HG03095 (cell line): ENCODE results near the gene DDX54.
"Not testable (repeated sequence)": the region's sequence is repeated elsewhere in the genome, so short reads cannot be mapped to it uniquely, and the experiment has no call there.

Experiments
- ATAC-seq: cut with Tn5 transposase; IDR thresholded peaks from one replicate; pipeline ENCODE4 v1.9.1; 2021; ENCODE audit warnings: moderate library complexity; ENCODE audit not compliant: unreplicated experiment

DDX54 gene

DNA sequence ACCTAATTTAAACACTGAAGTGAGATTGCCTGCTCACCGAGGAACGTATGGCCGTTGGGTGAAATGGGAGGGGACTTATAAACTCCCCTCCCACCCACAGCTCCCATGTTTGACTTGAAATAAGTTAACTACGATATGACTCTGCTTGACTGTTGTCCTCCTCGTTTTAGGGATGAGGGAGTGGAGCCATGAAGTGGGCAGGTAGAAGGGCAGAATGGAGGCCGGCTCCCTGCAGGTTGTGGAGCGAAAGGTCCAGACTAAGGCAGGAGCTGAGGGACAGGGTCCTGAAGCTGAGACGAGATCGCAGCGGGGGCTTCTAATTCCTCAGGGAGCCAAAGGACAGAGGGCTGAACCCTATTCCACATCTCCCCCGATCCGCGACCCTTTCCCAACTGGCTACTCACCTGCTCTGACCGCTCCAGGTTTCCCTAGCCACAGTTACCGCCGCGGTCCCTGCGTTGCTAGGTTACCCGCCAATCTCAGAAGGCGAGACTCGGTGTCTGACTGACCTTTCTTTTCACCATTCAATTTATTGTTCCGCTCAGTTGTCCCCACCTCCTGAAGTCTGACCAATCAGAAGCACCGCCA, 35.4 kb upstream of the DDX54 start:
- peak; percentile 1 for ATAC-seq

GRCh38 chr12:113216027-113216426, 30.7 kb upstream of the DDX54 start:
- ATAC-seq, result no peak

- no peak for ATAC-seq
These were observed 29.7 kb upstream of the DDX54 start for GRCh38 chr12:113214895-113215400.

DNA sequence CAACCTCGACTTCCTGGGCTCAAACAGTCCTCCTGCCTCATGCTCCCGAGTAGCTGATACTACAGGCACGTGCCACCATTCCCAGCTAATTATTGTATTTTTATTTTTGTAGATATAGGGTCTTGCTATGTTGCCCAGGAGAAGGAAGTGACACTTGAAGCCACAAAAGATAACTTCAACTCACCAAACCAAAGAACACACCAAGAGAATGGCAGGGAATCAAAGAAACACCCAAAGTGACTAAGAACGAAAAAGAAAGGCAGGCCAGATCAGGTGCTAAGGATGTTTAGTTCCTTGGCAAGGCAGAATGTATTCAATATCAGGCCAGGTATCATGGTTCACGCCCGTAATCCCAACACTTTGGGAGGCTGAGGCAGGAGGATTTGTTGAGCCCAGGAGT, 25.9 kb upstream of the DDX54 start:
- ATAC-seq, result no peak

- ATAC-seq, result peak; percentile 84
These were observed 23.0 kb upstream of the DDX54 start for GRCh38 chr12:113208041-113208934.

- ATAC-seq, result no peak
These were observed 22.3 kb upstream of the DDX54 start for GRCh38 chr12:113207613-113208040.

GRCh38 chr12:113206802-113207201, 21.5 kb upstream of the DDX54 start:
- ATAC-seq, result not testable (repeated sequence)

- no peak for ATAC-seq
These were observed 19.5 kb upstream of the DDX54 start for GRCh38 chr12:113204804-113205203.

- no peak for ATAC-seq
These were observed 18.8 kb upstream of the DDX54 start for GRCh38 chr12:113203852-113204760.

DNA sequence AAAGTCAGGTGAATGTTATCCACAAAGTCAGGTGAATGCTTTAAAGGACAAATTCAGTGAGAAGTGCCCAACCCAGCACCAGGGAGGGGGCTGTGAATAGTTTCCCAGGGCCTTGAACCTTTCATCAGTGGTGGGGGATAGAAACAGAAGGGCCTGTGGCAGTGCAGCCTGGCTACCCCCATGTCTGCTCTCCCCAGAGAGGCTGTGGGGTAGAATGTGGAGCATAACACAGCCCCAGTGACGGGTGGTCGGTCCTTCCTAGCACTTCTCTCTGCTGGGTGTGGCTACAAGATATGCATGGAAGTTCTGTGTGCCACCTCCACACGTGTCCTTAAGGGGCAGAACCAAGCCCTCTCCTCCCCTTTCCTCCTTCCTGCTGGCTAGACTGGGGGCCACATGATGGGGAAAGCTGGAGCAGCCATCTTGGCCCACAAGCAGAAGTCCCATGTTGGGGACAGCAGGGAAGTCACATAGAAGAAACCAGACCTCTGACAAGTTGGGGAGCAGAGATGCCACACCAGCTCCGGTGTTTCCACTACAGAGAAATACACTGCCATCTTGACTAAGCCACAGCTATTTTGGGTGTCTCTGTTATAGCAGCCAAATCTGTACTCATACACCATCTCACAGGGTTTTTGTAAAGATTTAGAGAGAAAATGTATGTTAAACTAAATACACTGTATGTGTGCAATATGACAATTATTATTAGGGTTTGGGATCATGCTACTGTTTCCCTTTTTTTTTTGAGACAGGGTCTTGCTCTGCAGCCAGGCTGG, 17.2 kb upstream of the DDX54 start:
- ATAC-seq, result no peak

DNA sequence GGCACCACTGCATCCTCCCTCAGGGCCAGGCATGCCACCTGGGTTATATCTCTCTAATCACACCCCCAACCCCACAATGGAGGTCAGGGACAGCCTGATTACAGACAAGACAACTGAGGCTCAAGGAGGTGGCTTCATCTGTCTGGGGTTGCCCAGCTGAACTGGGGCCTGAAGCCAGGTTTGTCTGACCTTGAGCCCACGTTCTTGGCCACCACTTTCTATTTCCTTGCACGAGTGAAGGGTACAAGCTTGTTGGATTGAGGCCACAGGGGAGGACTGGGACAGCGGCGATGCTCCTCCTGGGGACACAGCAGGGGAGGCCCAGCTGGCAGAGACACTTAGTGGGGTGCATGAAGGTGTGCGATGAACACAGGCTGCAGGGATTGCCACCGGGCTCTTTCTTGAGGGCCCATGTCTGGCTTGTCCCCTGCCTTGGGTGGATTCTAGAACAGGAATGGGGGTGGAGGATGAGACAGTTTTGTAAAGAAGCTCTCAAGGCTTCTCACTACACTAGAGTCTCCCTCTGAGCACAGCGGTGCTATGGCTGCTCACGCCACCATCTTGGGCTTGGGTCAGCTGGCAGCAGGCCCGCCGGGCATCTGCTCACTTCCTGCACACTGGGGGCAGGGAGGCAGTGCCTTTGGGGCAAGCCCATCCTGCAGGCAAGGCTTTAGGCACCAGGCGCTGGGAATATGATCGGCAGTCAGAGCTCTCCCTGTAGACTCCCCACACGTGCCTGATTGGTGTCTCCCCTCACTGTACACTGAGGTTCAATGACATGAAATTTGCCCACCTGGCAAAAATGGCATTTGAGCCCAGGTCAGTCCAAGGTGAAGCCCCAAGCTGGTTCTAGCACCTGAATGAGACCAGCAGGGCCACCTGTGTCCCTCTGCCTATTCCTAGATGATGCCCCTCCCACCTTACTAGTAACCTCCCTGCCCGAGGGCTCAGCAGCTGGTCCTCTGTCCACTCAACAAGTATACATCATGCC, 16.2 kb upstream of the DDX54 start:
- no peak for ATAC-seq

GRCh38 chr12:113200021-113200797, 14.9 kb upstream of the DDX54 start:
- no peak for ATAC-seq

- no peak for ATAC-seq
These were observed 13.0 kb upstream of the DDX54 start for GRCh38 chr12:113198296-113198695.

- no peak for ATAC-seq
These were observed 12.3 kb upstream of the DDX54 start for GRCh38 chr12:113197518-113198077.

DNA sequence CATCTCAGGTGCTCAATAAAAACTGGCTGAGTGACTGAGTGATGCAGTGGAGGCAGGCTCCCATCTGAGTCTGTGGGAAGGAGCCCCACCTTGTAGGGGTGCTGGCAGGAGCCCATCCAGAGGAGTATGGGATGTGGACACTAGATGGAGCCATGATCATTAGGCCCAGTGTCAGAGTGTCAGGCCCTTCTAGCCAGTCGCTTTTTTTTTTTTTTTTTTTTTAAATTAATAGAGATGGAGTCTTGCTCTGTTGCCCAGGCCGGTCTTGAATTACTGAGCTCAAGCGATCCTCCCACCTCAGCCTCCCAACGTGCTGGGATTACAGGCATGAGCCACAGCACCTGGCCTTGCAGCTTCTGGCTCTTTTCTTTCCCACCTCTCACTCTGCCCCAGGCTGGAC, 11.7 kb upstream of the DDX54 start:
- ATAC-seq, result peak; percentile 87

DNA sequence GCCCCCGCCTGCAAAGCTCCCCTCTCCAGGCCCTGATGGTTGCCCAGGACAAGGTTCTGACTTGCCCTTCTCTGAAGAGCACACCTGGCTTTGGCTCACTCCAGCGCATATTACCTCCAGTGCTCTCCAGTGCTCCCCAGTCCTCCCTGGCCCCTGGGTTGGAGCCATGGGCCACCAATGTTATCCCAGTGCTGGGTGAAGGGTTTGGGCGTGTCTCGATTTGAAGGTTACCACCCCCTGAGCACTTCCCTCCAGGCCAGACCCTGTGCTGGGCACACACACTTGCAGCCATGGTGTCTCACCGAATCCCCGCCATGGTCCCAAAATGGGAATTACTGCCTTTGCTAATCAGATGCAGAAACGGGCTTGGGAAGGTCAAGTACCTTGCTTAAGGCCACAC, 11.3 kb upstream of the DDX54 start:
- no peak for ATAC-seq

DNA sequence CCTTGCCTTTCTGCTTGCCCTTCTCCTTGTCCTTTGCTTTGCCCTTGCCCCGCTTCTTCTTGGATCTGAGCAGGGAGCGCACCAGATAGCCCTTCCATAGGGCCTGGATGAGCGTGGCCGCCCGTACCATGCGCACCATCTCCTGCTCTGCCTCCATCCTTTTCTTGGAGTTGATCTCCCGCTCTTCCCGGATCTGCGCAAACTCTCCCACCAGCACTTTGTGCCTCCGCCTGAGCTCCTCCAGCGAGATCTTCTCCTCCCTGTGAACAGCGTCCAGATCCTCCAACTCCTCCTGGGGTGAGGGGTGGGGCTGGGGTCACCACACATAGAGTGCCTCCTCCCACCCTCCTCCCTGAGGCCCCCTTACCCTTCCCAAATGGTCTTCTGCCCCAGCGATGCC, 10.3 kb upstream of the DDX54 start:
- no peak for ATAC-seq

GRCh38 chr12:113194971-113195391, 9.7 kb upstream of the DDX54 start:
- no peak for ATAC-seq
